HG03378 (cell line): ENCODE results near the gene SUMF1.

Experiments
- ATAC-seq: cut with Tn5 transposase; IDR thresholded peaks from one replicate; pipeline ENCODE4 v1.9.1; 2021; ENCODE audit warnings: mild to moderate bottlenecking, moderate library complexity; ENCODE audit not compliant: unreplicated experiment

The SUMF1 gene

GRCh38 chr3:4466741-4467521, at the start of gene SUMF1:
TSS of gene SUMF1 (minus strand) at chr3:4467269. CDS start at chr3:4467245, 24 bp downstream.
- ATAC-seq, result peak; percentile 98

GRCh38 chr3:4515916-4516579, 49.0 kb upstream of the SUMF1 start:
- no peak for ATAC-seq

- no peak for ATAC-seq
Measured at GRCh38 chr3:4514916-4515315, 47.8 kb upstream of the SUMF1 start.

- no peak for ATAC-seq
Measured at GRCh38 chr3:4514321-4514720, 47.3 kb upstream of the SUMF1 start.

GRCh38 chr3:4512895-4513616, 46.0 kb upstream of the SUMF1 start:
- no peak for ATAC-seq

- ATAC-seq, result no peak
Measured at GRCh38 chr3:4511491-4512262, 44.6 kb upstream of the SUMF1 start.

GRCh38 chr3:4509983-4510755, 43.1 kb upstream of the SUMF1 start:
- ATAC-seq, result no peak

GRCh38 chr3:4509043-4509442, 42.0 kb upstream of the SUMF1 start:
- no peak for ATAC-seq

GRCh38 chr3:4508048-4508981, 41.2 kb upstream of the SUMF1 start:
- peak; percentile 74 for ATAC-seq

- ATAC-seq, result peak; percentile 30
Measured at GRCh38 chr3:4507024-4507596, 40.0 kb upstream of the SUMF1 start.

GRCh38 chr3:4506559-4507023, 39.5 kb upstream of the SUMF1 start:
- no peak for ATAC-seq

- no peak for ATAC-seq
Measured at GRCh38 chr3:4505688-4506558, 38.9 kb upstream of the SUMF1 start.

GRCh38 chr3:4504340-4505261, 37.5 kb upstream of the SUMF1 start:
- ATAC-seq, result no peak

GRCh38 chr3:4503050-4503449, 36.0 kb upstream of the SUMF1 start:
- ATAC-seq, result peak; percentile 53

GRCh38 chr3:4501927-4502326, 34.9 kb upstream of the SUMF1 start:
- no peak for ATAC-seq

GRCh38 chr3:4501437-4501836, 34.4 kb upstream of the SUMF1 start:
- no peak for ATAC-seq

GRCh38 chr3:4498446-4498845, 31.4 kb upstream of the SUMF1 start:
- no peak for ATAC-seq
